GM21717 (cell line): ENCODE measurements around the gene CIB4.
"Not testable (repeated sequence)": the region's sequence is repeated elsewhere in the genome, so short reads cannot be mapped to it uniquely, and the experiment has no call there.

ENCODE experiments used
- ATAC-seq: cut with Tn5 transposase; IDR thresholded peaks from one replicate; pipeline ENCODE4 v1.9.1; 2021; ENCODE audit warnings: mild to moderate bottlenecking, moderate library complexity; ENCODE audit not compliant: unreplicated experiment

The CIB4 gene

DNA sequence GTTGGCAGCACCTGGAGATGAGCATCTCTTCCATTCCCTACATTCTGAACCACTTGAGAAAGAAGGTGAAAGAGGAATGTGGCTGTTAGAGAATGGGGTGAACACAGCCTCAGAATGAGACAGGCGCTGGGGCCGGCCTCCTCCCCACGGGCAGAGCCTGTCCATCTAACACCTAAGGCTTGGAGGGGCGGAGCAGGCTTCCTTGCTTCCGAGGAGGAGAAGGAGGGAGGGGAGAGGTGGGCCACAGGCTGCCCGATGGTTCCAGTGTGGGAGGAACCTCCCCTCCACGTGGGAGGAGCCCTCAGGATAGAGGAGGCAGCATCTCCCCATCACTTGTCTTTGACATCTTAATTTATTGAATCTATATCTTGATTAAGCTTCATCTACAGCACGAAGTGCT, 68.6 kb downstream of the CIB4 start:
- ATAC-seq, result no peak

DNA sequence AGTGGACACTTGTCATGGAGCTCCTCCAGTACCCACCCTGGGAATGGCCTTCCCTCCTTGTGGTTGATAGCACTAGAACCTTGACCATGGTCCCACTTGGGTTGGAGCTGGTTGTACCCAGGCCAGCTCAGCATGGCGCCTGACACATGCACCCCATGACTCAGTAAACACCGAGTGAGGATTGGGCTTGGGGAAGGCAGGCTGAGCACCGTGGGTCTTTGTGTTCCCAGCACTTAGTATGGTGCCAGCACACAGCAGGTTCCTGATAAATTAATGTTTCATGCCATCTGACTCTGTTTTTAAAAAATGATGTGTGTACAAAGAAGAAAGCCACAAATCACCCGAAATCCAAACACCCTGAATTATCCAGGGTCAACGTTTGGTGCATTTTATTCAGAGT, 69.8 kb downstream of the CIB4 start:
- no peak for ATAC-seq

DNA sequence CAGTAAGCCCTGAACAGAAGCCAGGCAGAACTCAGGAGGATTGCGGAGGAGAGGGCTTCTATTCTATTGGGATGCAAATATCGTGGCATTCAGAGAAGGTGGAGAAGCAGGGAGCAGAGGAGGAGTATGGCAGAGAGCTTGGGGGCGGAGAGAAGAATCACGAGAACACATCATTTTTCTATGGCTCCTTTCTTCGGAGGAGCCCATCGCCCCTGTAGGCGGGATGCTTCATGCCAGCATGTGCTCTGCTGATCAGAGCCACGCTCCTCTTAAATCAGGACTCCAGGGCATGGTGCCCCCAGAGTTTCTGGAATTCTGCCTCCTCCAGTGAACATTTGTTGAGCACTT, 71.1 kb downstream of the CIB4 start:
- no peak for ATAC-seq

DNA sequence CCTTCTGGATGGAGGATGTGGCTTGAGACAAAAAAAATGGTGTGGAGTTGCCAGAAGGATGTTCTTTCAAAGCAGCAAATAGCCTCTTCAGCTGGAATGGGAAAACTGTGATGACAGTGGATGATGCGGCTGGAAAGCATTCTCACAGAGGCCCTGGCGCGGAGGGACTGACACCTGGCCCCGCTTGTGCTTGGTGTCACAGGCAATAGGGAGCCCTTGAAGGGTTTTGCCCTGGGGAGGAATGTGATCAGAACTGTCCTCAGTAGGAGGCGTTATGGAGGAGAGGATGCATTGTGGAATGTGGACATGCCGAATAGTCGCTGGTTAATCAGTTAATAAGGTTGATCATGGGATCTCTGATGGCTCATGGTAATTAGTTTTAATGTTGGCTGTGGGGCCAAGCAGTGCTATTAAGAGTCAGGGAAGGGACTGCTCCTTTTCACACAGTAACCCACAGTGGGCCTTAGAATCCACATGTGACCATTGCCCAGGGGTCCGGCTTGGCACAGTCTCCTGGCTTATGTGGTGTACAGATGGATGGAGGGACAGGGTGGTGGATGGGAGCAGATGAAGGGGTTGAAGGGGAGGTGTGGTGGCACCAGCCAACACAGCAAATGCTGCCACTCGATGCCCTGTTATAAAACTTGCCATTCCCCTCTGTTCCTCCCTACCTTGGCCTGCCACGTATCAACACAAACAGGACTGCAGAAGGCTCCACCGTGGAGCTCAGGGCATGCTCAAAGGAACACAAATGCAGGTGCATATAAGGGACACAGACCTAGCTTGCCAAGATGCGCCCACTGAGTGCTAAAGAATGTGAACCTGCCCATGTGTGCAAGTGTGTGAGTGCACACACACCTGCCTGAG, 71.7 kb downstream of the CIB4 start:
- ATAC-seq, result no peak

DNA sequence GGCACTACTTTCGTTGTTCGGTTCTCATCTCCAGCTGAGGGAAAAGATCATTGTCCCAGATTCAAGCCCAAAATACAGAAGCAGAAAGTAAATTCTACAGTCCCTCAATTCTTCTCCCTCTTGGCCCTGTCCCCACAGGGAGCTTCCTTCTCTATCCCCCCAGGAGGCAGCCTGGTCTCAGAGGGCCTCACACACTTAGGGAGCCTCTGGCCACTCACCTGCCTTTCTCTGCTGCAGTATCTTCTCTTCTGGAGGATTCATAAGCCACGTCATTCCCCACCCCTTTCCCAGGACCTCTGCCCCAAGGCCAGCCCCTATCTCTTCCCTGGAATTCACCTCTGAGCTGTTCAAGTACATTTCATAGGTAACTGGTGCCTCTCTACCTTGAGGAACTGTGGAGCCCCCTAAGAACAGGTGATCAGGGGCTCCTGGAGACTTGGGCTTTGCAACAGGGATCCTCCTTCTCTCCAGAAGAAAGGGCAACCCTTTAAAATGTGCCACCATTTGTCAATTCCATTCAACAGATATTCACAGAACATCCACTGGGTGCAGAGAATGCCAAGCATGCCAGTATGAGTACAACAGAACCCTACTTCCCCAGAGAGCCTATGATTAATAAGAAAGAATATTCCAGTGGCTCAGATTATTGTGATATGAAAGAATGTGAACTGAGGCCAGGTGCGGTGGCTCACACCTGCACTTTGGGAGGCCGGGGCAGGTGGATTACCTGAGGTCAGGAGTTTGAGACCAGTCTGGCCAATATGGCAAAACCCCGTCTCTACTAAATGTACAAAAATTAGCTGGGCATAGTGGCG, 72.9 kb downstream of the CIB4 start:
- ATAC-seq, result no peak

DNA sequence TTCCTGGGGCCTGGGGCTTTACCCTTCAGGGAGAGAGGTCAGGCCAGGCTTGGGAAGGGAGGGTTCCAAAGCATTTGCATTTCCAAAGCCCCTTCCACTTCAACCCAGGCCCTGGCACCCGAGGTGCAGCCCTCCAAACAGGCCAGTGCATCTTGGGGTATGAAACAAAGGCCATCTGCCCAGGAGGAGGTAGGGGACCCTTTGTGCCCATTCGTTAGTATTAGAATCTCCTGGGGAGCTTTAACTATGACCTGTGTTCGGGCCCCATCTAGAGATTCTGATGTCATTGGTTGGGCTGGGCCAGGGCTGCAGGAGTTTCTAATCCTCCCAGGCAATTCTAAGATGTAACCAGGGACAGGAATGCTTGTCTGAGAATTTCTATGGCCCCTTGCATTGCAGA, 73.6 kb downstream of the CIB4 start:
- ATAC-seq, result no peak

DNA sequence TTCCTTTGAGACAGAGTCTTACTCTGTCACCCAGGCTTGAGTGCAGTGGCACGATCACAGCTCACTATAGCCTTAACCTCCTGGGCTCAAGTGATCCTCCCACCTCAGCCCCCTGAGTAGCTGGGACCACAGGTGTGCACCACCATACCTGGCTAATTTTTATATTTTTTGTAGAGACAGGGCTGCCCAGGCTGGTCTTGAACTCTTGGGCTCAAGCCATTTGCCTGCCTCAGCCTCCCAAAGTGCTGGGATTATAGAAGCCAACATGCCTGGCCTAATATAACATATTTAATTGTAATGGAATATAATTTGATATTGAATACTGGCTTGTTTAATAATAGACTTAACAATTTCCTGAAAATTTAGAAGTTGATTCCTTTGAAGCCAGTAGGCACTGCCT, 74.4 kb downstream of the CIB4 start:
- ATAC-seq, result not testable (repeated sequence)

DNA sequence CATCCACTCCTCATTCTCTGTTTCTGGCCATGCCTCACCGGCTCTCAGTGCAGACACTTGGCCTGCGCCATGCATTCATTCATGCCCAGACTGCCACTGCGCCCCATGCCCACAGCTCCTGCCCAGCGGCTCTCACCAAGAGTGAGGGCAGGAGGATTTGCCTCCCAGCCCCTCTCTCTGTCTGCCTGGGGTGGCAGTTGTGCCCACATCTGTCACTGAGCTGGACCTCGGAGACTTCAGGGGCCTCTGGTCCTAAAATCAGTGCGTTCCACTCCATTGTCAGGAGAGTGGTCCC, 75.1 kb downstream of the CIB4 start:
- ATAC-seq, result no peak

DNA sequence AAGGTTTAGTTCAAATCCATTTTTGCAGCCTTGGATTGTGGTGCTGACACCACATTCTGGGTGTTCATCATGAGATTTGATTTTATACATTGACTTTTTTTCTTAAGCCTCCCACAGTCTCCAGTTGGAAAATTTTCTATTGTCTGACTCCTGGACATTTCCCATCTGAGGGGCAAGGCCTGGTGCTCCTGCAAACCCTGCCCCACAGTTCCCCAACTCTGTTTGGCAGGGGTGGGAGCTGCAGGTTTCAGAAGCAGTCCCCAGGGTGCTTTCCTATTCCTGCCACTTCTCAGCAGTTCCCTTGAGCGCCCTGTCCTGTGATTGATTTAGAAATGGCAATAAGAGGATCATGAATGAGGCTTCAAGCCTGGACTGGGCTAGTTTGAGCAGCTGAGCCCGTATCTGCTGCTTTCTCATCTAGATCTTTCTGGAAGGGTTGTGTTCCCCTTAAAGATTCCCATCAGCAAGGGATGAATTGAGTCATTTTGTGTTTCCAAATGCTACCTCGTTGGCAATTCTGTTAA, 77.0 kb downstream of the CIB4 start:
- no peak for ATAC-seq

DNA sequence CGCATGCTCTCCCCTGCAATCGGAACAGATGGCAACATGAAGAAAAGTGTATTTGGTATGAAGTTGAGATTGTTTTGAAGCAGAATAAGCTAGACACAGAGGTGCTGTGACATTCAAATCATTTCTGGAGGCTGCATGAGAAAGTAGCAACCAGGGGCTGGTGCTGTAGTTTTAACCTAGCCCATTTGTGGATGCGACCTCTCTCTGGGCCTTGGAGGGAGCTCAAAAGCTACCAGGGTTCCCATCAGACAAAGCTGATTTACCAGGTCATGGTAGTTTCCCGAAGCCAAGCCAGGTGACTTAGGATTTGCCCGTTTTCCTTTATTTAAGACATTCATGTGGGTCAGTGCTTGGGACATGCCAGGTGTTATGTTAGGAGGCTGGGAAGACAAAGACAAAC, 77.5 kb downstream of the CIB4 start:
- ATAC-seq, result no peak

DNA sequence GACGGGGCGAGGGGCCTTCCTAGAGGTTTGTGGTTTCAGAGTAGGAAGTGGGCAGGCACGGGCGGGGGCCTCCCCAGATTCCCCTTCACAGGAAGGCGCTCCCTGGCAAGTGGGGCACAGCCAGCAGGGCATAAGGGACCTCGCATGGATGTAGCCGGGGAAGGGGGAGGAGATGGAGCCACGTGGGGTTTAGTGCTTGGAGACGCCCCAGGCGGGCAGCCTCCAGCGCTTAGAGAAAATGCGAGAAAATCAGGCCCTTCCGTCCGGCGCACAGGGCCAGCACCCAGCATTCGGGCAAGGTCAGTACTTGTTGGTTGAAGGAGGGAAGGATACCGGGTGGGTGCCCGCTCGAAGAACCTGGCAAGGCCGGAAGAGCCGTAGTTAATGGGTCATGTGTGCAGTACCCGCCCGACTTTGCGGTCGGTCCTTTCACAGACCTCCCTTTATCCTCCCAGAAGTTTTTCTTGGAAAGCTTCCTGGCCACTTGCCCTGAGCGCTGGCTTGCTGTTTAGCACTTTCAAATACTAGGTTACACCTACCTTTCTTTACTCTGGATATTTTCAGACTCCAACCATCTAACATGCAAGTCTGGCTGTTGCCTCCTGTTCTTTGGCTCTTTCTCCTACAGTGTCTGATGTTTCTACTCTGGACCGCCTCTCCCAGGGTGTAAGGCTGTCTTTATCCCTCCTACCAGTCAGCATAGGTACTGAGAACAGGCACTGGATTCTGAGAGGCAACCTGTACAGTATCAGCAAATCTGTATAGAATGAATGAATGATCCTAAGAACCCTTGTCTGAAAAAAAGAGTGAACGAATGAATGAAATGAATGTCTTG, 78.1 kb downstream of the CIB4 start:
- ATAC-seq, result no peak

DNA sequence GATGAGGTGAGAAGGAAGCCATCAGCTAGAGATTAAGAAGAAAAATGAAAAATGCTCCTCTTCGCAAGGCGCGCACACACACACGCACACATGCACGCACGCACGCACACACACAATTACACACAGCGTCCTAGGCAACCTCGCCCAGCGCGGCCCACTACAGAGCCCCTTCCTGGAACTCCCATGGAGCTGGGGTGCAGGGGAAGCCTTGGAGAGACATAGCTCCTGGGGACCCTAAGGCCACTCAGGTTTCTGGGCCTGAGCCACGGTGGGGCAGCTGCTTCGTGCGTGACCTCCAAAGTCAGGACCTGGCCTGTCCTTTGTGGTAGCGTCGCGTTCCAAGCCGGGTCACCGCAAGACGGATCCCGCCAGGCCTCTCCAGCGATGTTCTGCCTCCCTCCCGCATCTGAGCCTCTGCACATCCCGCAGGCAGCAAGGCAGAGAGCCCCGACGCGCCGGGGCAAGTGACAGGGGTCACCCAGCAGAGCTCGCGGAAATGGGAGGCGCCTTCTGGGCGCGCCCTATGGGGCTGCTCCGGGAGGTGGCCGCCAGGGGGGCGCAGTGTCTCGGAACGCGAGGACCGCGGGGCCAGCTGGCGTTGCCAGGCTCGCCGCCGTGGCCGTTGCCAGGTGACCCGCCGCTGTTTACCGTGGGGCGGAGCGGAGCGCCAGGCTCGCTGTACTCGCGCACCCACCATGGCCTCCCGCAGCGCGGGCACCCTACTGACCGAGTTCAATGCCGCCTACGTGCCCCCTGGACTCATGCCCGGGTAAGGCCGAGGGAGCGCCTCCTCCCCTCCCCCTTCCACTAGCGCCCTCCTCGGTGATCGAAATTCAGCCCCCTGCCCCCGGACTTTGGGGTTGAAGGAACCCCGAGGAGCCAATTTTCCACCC, 79.0 kb downstream of the CIB4 start:
- ATAC-seq, result no peak

DNA sequence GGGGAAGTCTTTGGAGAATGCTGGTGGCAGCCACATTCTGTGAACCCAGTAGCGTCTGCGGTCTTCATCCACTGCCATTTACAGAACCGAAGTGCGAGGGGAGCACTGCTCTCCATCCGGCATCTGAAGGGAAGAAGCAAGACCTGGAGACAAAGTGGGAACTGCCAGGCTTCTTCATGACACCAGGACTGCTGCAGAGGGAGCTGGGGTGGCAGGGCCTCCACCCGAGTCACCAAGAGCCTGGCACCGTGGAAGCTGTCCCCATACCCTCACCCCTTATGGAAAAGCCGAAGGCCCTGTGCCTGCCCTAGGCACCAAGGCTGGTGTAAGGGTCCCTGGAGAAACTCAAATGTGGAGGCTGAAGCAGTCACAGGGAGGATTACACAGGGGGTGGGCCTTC, 79.8 kb downstream of the CIB4 start:
- ATAC-seq, result no peak

DNA sequence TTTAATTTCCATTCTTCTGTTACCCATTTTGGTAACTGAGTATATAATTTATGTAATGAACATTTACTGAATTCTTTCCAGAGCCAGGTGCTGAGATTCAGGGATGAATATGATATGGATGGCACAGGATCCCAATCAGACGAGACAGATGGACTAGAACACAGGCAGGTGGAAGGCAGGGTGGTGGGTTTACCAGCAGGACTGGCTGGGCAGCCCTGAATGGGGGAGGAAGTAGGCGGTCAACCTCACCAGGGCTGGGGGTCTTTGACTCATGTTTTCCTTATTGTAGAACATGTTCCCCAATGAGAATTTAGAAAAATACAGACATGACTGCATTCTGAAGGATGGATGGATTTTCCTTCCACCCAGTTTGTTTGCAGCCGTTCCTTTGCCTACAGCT, 80.3 kb downstream of the CIB4 start:
- no peak for ATAC-seq

DNA sequence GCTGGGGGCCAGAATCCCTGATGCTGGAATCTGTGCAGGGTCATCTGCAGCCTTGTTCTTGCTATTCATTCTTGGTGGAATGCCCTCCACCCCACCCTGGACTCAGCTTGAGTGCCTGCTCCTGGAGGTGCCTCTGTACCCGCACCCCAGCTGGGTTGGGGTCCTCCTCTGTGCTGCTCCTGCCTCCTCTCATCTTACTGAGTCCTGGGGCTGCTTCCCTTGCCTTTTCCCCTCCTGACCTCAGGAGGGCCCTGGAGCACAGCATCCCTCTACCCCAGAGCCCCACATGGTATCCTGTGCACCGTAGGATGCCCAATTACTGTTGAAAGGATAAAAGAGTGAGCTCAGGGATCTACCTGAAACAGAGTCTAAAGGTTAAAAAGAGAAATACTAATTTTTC, 81.6 kb downstream of the CIB4 start:
- no peak for ATAC-seq

DNA sequence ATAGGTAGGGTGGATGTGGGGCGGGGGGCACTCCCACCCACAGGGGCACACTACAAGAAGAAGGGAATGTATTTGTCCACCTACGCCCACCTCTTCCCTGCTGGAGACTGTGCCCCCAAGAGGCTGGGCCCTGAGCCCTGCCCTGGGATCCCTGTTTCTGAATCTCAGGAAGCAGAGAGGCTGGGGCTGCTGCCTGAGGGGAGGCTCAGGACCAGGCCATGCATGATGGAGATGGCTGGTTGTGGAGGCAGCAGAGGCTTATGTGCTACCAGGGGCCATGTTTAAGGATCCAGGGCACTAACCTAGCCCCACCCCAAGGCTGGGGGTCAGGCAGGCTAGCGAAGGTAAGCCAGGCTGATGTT, 82.1 kb downstream of the CIB4 start:
- no peak for ATAC-seq

DNA sequence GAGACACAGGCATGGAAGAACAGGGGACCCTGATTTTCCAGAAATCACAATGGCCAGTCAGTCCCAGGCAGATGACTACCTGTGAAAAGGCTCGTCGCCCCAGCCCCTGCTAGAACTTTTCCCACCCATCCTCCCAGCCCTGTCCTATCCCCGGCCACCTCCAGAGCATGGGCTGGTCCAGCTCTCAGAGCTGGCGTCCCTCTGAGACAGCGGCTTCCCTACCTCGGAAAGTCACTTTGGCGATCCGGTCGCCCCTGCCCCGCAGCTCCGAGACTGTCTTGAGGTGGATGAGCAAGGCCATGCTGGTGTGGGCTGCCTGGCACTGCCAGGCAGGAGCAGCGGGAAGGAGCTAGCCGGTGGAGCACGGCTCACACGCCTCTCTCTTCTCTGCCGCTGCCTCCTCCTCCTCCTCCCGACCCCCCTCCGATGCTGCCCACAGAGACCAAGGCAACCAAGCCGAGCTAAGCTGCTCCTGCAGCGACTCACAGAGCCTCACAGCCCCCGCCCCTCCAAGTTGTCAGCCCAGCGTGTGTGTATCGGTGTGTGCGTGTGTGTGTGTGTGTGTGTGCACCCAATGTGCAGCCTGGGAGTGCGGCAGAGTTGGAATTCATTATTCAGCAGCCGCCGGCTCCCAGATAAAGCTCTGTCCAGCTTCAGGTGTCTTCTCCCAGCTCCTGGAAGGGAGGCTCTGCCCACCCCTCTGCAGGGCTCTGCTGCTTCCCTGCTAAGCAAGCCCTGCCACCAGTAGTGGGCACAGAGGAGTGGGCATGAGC, 82.7 kb downstream of the CIB4 start:
- no peak for ATAC-seq

DNA sequence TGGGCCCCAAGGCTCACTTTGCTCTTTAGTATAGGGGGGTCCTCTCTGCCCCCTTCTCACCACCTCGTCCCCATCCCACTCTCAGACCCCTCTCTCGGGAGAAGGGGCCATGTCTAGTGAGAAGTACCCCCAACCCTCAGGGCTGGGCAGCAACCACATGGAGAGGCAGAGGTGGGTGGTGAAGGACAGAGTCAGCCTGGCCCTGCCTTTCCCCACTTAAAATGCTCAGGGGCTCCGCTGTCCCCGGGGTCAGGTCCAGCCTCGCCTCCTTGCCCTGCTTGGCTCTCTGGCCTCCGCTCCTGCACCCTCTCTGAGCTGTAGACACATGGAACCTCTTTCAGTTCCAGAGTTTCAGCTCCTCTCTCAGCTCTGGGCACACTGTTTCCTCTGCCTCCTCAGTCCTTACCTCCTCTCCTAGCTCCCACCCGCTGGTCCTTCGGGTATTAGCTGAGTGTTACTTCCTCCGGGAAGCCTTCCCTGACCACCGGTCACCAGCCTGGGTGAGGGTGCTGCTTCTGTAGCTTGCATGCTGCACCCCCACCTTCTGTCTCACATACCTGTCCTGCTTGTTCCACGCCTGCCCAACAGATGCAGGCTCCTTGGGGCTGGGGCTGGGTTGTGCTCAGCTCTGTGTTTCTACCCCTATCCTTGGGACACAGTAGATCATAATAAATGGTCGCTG, 83.8 kb downstream of the CIB4 start:
- no peak for ATAC-seq
